Stimulated activated CD4-positive, alpha-beta T cell treated with anti-CD3 and anti-CD28 coated beads, Interleukin-2, amount 100 ng/mL, for 24 hours (primary cell): ENCODE data around the gene RPS25.
"Not testable (repeated sequence)": the region's sequence is repeated elsewhere in the genome, so short reads cannot be mapped to it uniquely, and the experiment has no call there.

ENCODE experiments used
- DNase-seq, 2 donors: peaks; one replicate each; pipeline ENCODE4 v3.0.0-alpha.2; 2020

RPS25 gene

DNA sequence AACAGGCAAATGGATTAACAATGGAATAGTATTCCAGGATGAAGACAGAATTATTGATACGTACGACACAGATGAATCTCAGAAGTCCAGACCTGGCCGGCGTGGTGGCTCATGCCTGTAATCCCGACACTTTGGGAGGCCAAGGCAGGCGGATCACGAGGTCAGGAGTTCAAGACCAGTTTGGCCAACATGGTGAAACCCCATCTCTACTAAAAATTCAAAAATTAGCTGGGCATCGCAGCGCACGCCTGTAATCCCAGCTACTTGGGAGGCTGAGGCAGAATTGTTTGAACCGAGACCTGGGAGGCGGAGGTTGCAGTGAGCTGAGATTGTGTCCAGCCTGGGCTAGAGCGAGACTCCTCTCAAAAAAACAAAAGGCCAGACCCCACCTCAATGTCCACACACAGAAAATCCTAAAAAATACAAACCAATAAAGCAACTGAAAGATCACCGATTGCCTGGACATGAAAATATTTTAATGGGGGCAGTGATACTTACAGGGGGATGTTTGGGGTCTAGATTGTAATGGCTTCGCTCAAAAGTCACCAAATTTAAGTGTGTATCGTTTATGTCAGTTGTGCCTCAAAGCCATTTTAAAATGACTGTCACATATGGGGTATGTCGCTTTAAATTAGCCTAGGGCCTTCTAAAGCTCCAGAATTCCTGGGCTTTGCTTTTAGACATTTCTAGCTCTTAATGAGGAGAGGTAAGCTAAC lies 3.8 kb downstream of the RPS25 start:
- no peak for DNase-seq

DNA sequence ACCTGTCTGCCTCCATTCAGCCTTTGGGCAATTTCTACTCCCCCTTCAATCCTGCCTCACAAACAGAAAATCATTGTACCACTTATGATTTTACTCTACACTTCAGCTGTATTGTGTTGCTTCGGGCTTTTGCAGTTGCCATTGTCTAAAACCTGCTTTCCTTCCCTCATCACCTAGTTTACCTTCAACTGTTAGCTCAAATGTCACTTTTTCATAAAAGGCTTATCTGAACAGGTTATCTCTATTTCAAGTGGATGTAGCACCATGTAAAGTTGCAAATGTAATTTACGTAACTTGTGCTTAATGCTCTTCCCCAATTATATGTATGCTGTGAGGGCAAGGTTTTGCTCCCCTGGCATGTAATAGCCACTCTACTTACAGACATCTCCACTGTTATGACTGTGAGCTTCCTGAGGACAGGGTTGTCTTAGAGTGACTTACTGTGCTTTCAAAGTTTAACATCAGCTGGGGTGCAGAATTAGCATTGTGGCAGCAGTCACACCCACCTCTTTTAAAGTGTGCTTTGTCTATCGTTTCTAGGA lies 5.4 kb downstream of the RPS25 start:
- DNase-seq, result no peak

GRCh38 chr11:119011476-119012053 lies 6.6 kb downstream of the RPS25 start:
- no peak for DNase-seq

DNA sequence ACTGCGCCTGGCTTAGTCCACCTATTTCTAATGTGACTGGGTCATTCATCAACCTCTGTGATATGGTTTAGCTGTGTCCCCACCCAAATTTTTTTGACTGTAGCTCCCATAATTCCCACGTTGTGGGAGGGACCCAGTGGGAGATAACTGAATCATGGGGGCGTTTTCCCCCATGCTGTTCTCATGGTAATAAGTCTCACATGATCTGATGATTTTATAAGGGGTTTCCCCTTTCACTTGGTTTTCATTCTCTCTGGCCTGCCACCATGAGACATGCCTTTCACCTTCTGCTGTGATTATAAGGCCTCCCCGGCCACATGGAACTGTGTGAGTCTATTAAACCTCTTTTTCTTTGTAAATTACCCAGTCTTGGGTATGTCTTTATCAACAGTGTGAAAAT lies 11.5 kb downstream of the RPS25 start:
- DNase-seq, result no peak

DNA sequence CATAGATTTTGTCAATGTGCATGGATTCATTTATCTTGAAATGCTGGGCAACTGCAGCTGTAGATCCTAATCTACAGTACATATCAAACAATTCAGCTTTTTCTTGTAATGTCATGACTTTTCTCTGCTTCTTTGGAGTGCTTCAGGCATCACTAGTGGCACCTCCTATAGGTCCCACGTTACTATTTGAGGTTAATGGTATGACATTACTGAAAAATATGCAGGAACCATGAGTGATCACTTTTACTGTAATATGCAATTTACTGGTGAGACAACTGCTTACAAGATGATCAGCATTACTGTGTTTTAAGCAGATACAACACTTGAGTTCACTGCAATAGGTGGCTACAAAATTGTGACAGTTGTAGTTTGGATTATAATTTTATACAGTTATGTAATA lies 17.2 kb downstream of the RPS25 start:
- DNase-seq, result no peak

DNA sequence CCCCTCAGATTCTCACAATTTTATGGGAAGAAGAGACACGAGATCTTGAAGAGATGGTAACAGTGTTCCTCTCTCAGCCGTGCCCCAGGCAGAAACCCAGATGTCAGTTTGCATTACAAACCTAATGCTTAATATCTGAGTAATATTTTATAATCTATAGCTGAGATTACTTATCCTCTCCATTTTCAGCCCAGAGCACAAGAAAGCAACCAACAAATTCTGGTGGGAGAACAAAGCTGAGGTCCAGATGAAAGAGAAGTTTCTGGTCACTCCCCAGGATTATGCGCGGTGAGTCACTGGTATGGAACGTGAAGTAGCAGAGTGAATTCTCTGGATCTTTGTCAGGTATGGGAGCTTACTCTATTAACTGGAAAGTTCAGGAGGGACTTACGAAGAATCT lies 19.3 kb downstream of the RPS25 start:
- DNase-seq, result no peak

DNA sequence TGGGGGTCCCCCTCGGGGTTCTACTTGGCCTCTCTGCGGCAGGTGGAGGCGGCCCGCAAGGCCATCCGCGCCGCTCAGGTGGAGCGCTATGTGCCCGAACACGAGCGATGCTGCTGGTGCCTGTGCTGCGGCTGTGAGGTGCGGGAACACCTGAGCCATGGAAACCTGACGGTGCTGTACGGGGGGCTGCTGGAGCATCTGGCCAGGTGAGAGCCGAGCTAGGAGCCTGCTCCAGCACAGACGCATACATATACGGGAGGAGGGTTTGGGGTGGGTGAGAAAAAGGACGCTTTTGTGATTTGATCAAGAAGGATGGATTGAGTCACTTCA lies 19.8 kb downstream of the RPS25 start:
- no peak for DNase-seq

DNA sequence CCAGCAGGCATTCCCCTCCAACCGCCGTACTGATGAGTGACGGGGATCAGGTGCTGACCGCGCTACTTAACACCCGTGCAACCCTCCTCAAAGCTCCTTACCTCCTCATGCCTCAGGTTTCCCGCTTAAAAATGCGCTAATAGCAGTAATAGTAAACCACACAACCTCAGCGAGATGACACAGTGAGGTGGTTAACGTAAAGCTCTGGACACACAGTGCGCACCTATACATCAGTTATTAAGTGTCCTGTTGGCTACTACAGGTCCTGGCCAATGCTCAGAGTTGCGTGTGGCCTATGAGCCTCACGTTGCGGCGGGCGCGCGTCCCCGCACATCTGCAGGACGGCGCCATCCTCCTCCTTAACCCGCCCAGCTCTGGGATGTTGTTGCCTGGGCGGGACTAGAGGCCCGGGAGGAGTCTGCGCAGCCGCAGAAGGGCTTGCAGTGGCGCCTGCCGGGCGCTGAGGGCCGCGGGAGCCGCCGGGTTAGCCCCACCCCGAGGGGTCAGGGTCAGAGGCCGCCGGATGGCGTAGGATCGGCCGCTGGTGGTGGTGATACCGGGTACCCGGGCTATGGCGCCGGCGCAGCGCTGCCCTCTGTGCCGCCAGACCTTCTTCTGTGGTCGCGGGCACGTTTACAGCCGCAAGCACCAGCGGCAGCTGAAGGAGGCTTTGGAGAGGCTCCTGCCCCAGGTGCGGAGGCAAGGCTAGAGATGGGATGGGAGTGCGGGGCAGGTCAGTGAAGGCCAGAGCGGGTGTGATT lies 20.3 kb downstream of the RPS25 start, which contains the start of gene CENATAC:
TSS of gene CENATAC (plus strand) at position 512 of the 761 bp plus-strand sequence. CDS start at position 572, 60 bp downstream.
- DNase-seq, result peak; percentile 95 to 98

- DNase-seq, result peak; percentile 40 to 50
These were observed 21.1 kb downstream of the RPS25 start for GRCh38 chr11:118996926-118997626.

DNA sequence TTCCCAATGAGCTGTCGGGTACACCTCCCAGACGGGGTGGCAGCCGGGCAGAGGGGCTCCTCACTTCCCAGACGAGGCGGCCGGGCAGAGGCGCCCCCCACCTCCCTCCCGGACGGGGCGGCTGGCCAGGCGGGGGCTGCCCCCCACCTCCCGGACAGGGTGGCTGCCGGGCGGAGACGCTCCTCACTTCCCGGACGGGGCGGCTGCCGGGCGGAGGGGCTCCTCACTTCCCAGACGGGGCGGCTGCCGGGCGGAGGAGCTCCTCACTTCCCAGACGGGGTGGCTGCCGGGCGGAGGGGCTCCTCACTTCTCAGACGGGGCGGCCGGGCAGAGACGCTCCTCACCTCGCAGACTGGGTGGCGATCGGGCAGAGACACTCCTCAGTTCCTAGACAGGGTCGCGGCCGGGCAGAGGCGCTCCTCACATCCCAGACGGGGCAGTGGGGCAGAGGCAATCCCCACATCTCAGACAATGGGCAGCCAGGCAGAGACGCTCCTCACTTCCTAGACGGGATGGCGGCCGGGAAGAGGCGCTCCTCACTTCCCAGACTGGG lies 26.6 kb downstream of the RPS25 start:
- DNase-seq, result not testable (repeated sequence)

DNA sequence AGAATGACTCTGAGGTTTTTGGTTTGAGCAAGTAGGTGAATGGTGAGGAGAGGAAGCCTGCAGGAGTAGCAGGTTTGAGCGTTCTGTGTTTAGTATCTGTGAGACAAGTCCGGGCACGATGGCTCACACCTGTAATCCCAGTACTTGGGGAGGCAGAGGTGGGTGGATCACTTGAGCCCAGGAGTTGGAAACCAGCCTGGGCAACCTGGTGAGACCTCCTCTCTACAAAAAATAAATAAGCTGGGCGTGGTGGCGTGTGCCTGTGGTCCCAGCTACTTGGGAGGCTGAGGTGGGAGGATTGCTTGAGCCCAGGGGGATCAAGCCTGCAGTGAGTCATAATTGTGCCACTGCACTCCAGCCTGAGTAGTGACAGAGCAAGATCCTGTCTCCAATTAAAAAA lies 29.9 kb downstream of the RPS25 start:
- no peak for DNase-seq

GRCh38 chr11:118984825-118985224 lies 33.3 kb downstream of the RPS25 start:
- DNase-seq, result no peak

DNA sequence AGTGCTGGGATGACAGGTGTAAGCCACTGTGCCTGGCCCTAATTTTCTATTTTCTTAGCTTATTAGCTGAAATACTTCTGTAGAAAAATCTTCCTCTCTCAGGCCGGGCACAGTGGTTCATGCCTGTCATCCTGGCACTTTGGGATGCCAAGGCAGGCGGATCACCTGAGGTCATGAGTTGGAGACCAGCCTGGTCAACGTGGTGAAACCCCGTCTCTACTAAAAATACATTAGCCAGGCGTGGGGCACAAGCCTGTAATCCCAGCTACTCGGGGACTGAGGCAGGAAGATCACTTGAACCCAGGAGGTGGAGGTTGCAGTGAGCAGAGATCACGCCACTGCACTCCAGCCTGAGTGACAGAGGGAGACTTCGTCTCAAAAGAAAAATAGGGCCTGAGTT lies 33.8 kb downstream of the RPS25 start:
- DNase-seq, result not testable (repeated sequence)

GRCh38 chr11:118980191-118980881 lies 37.8 kb downstream of the RPS25 start:
- DNase-seq, result no peak

DNA sequence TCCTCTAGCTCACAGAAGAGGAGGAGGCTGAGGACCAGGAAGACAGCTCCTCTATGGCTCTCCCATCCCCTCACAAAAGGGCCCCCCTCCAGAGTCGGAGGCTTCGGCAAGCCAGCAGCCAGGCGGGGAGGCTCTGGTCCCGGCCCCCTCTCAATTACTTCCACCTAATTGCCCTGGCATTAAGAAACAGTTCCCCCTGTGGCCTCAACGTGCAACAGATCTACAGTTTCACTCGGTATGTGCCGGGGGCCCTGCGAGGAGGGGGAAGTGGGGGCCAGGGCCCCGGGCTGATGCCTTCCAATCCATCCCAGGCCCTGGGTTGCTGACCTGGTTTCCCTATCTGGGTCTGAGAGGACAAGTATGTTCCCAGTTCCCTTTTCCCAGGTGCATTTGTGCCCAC lies 38.7 kb downstream of the RPS25 start:
- no peak for DNase-seq

GRCh38 chr11:118975771-118976709 lies 42.1 kb downstream of the RPS25 start:
- no peak for DNase-seq

GRCh38 chr11:118973985-118974384 lies 44.2 kb downstream of the RPS25 start:
- DNase-seq, result no peak

DNA sequence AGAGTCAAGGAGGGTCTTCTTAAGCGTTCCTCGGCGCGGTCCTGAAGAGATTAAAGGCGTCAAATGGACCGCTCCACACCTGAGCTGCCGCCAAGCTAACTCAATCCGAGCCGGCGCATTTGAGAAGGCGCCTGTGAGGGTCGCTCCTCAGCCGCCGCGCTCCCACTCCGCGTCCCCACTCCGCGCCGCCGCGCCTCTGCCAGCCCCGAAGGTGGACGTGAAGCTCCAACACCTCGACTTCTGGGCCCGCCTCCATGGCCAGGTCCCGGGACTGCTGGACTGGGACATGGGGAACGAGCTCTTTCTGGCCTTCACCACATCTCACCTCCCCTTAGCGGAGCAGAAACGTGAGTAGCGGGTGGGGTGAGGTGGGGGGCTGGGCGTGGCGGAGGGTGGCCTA lies 46.5 kb downstream of the RPS25 start, which contains the start of gene FOXR1:
TSS of gene FOXR1 (plus strand) at position 116 of the 400 bp plus-strand sequence. CDS start at position 287, 171 bp downstream.
- no peak for DNase-seq

- DNase-seq, result not testable (repeated sequence)
These were observed 48.6 kb downstream of the RPS25 start for GRCh38 chr11:118969508-118969907.
